Neural progenitor cell (in vitro differentiated cells): ENCODE data around the gene MT1H. TPM values are rescaled to one million over a fixed set of nuclear protein-coding genes. Genes with fewer than 3 reads are reported as not detected.
"Not testable (repeated sequence)": the region's sequence is repeated elsewhere in the genome, so short reads cannot be mapped to it uniquely, and the experiment has no call there.

Experiments used
- DNase-seq: peaks from one replicate; pipeline ENCODE4 v3.0.0-alpha.2; 2016; ENCODE audit warnings: low spot score
- H2AFZ ChIP-seq: fragments of 200-600 bp; sonication (generic); replicated peaks from 2 replicates; pipeline ENCODE4 v1.6.1; 2016; ENCODE audit warnings: antibody characterized with exemption
- H3F3A ChIP-seq: fragments of 200-600 bp; sonication (generic); 2 replicates; pipeline ENCODE4 v1.6.1; 2016; ENCODE audit warnings: antibody characterized with exemption, low read depth
- H3K27ac ChIP-seq: fragments of 200-600 bp; sonication (generic); 2 replicates; pipeline ENCODE4 v1.5.1; 2016; ENCODE audit warnings: mild to moderate bottlenecking
- H3K27me3 ChIP-seq: fragments of 200-600 bp; sonication (generic); 2 replicates; pipeline ENCODE4 v1.6.1; 2016; ENCODE audit warnings: mild to moderate bottlenecking, moderate library complexity
- H3K36me3 ChIP-seq: fragments of 200-600 bp; sonication (generic); 2 replicates; pipeline ENCODE4 v1.5.1; 2016
- H3K4me1 ChIP-seq: fragments of 200-600 bp; sonication (generic); 2 replicates; pipeline ENCODE4 v1.6.1; 2016; ENCODE audit warnings: mixed run types
- H3K4me2 ChIP-seq: fragments of 200-600 bp; sonication (generic); 2 replicates; pipeline ENCODE4 v1.6.1; 2016
- H3K4me3 ChIP-seq: fragments of 200-600 bp; sonication (generic); 2 replicates; pipeline ENCODE4 v1.5.1; 2016
- H3K79me2 ChIP-seq: fragments of 200-600 bp; sonication (generic); 2 replicates; pipeline ENCODE4 v1.6.1; 2016; ENCODE audit warnings: low read depth
- H3K9ac ChIP-seq: fragments of 200-600 bp; sonication (generic); 2 replicates; pipeline ENCODE4 v1.6.1; 2016
- H3K9me3 ChIP-seq: fragments of 200-600 bp; sonication (generic); 2 replicates; pipeline ENCODE4 v1.5.1; 2016; ENCODE audit warnings: low read depth
- H4K20me1 ChIP-seq: fragments of 200-600 bp; sonication (generic); 2 replicates; pipeline ENCODE4 v1.6.1; 2016; ENCODE audit warnings: low read depth
- H3K27ac Mint-ChIP-seq: 3 replicates; pipeline ENCODE4 v1.8.0; 2021; ENCODE audit warnings: mixed read lengths
- H3K27me3 Mint-ChIP-seq: 2 replicates; pipeline ENCODE4 v1.8.0; 2022; ENCODE audit warnings: low read depth, mild to moderate bottlenecking, inconsistent platforms, moderate library complexity, mixed read lengths; ENCODE audit not compliant: insufficient read depth
- H3K36me3 Mint-ChIP-seq: 3 replicates; pipeline ENCODE4 v1.8.0; 2021; ENCODE audit warnings: mixed read lengths
- H3K4me1 Mint-ChIP-seq: 3 replicates; pipeline ENCODE4 v1.8.0; 2021; ENCODE audit warnings: mixed read lengths
- H3K4me3 Mint-ChIP-seq: 3 replicates; pipeline ENCODE4 v1.8.0; 2021; ENCODE audit warnings: mild to moderate bottlenecking, moderate library complexity, mixed read lengths
- H3K9me3 Mint-ChIP-seq: 3 replicates; pipeline ENCODE4 v1.8.0; 2020; ENCODE audit warnings: mixed read lengths
- CTCF ChIP-seq: fragments of 200-600 bp; sonication (generic); IDR thresholded peaks from 2 replicates; pipeline ENCODE4 v1.5.1; 2017; ENCODE audit warnings: antibody characterized with exemption, mild to moderate bottlenecking
- EZH2 ChIP-seq: fragments of 200-600 bp; sonication (generic); IDR thresholded peaks from 2 replicates; pipeline ENCODE4 v1.6.1; 2017; ENCODE audit warnings: antibody characterized with exemption, mild to moderate bottlenecking, moderate library complexity
- EZH2phosphoT487 ChIP-seq: fragments of 200-600 bp; sonication (generic); IDR thresholded peaks from 2 replicates; pipeline ENCODE4 v1.6.1; 2017; ENCODE audit warnings: antibody characterized with exemption
- total RNA-seq: library from RNA; depleted of rRNA; stranded (reverse); fragments of >200 nt; gene quantifications from 2 replicates; pipeline ENCODE4 v1.2.3, GENCODE V29; 2015; ENCODE audit warnings: low replicate concordance

Gene MT1H
- total RNA-seq, 1 donor from 2014 or later, result not detected

GRCh38 chr16:56667581-56668571 lies 1.7 kb upstream of the MT1H start, which contains the start of gene MT1G:
Gene MT1G, minus strand, starts transcription at chr16:56668065. Its CDS starts 72 bp downstream, at chr16:56667993.
- H3K27ac ChIP-seq, result no peak within 1 kb of the TSS
- no peaks in the 10 kb centered on the region for H3K9me3 ChIP-seq
- TF ChIP-seq EZH2, result peak; percentile 68
- peak; percentile 69 for TF ChIP-seq EZH2phosphoT487
- no peak for TF ChIP-seq CTCF
- no peak within 1 kb of the TSS for H3K4me3 Mint-ChIP-seq
- H3K36me3 Mint-ChIP-seq, result no peaks in the 10 kb centered on the region
- H3K4me1 ChIP-seq, result peaks cover 9% of the 10 kb centered on the region
- peaks cover 82% of the 10 kb centered on the region for H3K27me3 Mint-ChIP-seq
- H3K9me3 Mint-ChIP-seq, result peaks cover 2% of the 10 kb centered on the region
- peaks cover 100% of the 10 kb centered on the region for H3K27me3 ChIP-seq
- H2AFZ ChIP-seq, result no peak within 1 kb of the TSS
- no peak within 1 kb of the TSS for H3K9ac ChIP-seq
- no peaks in the 10 kb centered on the region for H3F3A ChIP-seq
- H4K20me1 ChIP-seq, result peaks cover 32% of the 10 kb centered on the region
- H3K4me2 ChIP-seq, result peak within 1 kb of the TSS; percentile 39
- H3K36me3 ChIP-seq, result no peaks in the 10 kb centered on the region
- no peak within 1 kb of the TSS for H3K4me3 ChIP-seq
- no peak for DNase-seq
- peaks cover 3% of the 10 kb centered on the region for H3K4me1 Mint-ChIP-seq
- peak within 1 kb of the TSS; percentile 25 for H3K27ac Mint-ChIP-seq
- H3K79me2 ChIP-seq, result no peaks in the 10 kb centered on the region

GRCh38 chr16:56669840-56670619 lies 416 bp downstream of the MT1H start:
- Histone ChIP-seq H3K9me3 (no peaks in the 10 kb centered on the region), H2AFZ (no peak overlapping the region), H3K27me3 (peaks cover 100% of the 10 kb centered on the region), H3K27ac (no peak overlapping the region), H3K79me2 (no peaks in the 10 kb centered on the region), H3F3A (peaks cover under 1% of the 10 kb centered on the region), H3K4me2 (peak overlapping the region; percentile 57), H3K4me3 (no peak overlapping the region), H3K9ac (no peak overlapping the region), H4K20me1 (peaks cover 30% of the 10 kb centered on the region), H3K36me3 (no peaks in the 10 kb centered on the region), H3K4me1 (peaks cover 7% of the 10 kb centered on the region)
- Mint-ChIP-seq H3K9me3 (peaks cover 2% of the 10 kb centered on the region), H3K27ac (no peak overlapping the region), H3K27me3 (peaks cover 78% of the 10 kb centered on the region), H3K36me3 (no peaks in the 10 kb centered on the region), H3K4me1 (no peaks in the 10 kb centered on the region), H3K4me3 (no peak overlapping the region)
- no peak for DNase-seq
- TF ChIP-seq EZH2 (peak; percentile 22), EZH2phosphoT487 (peak; percentile 38), CTCF (no peak)

- TF ChIP-seq EZH2phosphoT487 (no peak), EZH2 (no peak), CTCF (no peak)
- Histone ChIP-seq H4K20me1 (peaks cover 30% of the 10 kb centered on the region), H3K27me3 (peaks cover 100% of the 10 kb centered on the region), H3K4me1 (peaks cover 7% of the 10 kb centered on the region), H3K4me2 (no peak overlapping the region), H3F3A (peaks cover 5% of the 10 kb centered on the region), H3K27ac (no peak overlapping the region), H2AFZ (no peak overlapping the region), H3K79me2 (no peaks in the 10 kb centered on the region), H3K9ac (no peak overlapping the region), H3K9me3 (no peaks in the 10 kb centered on the region), H3K4me3 (no peak overlapping the region), H3K36me3 (no peaks in the 10 kb centered on the region)
- Mint-ChIP-seq H3K4me1 (no peaks in the 10 kb centered on the region), H3K27me3 (peaks cover 76% of the 10 kb centered on the region), H3K9me3 (peaks cover 2% of the 10 kb centered on the region), H3K27ac (no peak overlapping the region), H3K36me3 (no peaks in the 10 kb centered on the region), H3K4me3 (no peak overlapping the region)
- no peak for DNase-seq
Observed at GRCh38 chr16:56670620-56670934, 963 bp downstream of the MT1H start.

GRCh38 chr16:56671691-56672090 lies 2.1 kb downstream of the MT1H start:
- not testable (repeated sequence) for H3K79me2 ChIP-seq, H3K4me3 ChIP-seq, H2AFZ ChIP-seq, H3K4me2 ChIP-seq, H3K9ac ChIP-seq, H3K27ac ChIP-seq, H3K36me3 Mint-ChIP-seq, H3K36me3 ChIP-seq, H3K4me3 Mint-ChIP-seq, H3K4me1 Mint-ChIP-seq, H3K9me3 Mint-ChIP-seq, H3K4me1 ChIP-seq, H3K9me3 ChIP-seq, H3K27ac Mint-ChIP-seq, DNase-seq, H3F3A ChIP-seq
- peaks cover 100% of the 10 kb centered on the region for H3K27me3 ChIP-seq
- H3K27me3 Mint-ChIP-seq, result peaks cover 70% of the 10 kb centered on the region
- peaks cover 30% of the 10 kb centered on the region for H4K20me1 ChIP-seq

GRCh38 chr16:56672171-56672570 lies 2.6 kb downstream of the MT1H start:
- Histone ChIP-seq H4K20me1 (peaks cover 29% of the 10 kb centered on the region), H3K27me3 (peaks cover 100% of the 10 kb centered on the region), H3F3A (peaks cover 13% of the 10 kb centered on the region)
- not testable (repeated sequence) for H3K36me3 ChIP-seq, H3K4me1 Mint-ChIP-seq, DNase-seq, H3K9me3 Mint-ChIP-seq, H3K36me3 Mint-ChIP-seq, H3K27ac ChIP-seq, H3K9me3 ChIP-seq, H3K27ac Mint-ChIP-seq, H3K9ac ChIP-seq, H3K4me3 ChIP-seq, H2AFZ ChIP-seq, H3K4me1 ChIP-seq, H3K4me2 ChIP-seq, H3K79me2 ChIP-seq, H3K4me3 Mint-ChIP-seq
- H3K27me3 Mint-ChIP-seq, result peaks cover 70% of the 10 kb centered on the region
